Testis (tissue), 2 donors: ENCODE data around the gene PMEPA1.

Experiments used
- CTCF ChIP-seq, 3 experiments: fragments of 450-650 bp in 2 of 3; fragments of 200-600 bp in 1 of 3; sonication (generic) in 1 of 3; IDR thresholded peaks; one replicate each; pipeline ENCODE4 v1.5.1; 2016 to 2019; ENCODE audit warnings: antibody characterized with exemption in 3 of 3, mild to moderate bottlenecking in 2 of 3, moderate library complexity in 1 of 3
- POLR2A ChIP-seq: fragments of 450-650 bp; IDR thresholded peaks from one replicate; pipeline ENCODE4 v1.6.1; 2017; ENCODE audit warnings: antibody characterized with exemption, mild to moderate bottlenecking, moderate library complexity

- TF ChIP-seq CTCF (IDR thresholded peaks at IDR 0.05) (no peak), POLR2A (no peak)
Observed at GRCh38 chr20:57610261-57610952, 99.4 kb downstream of the PMEPA1 start.
